IMR-90 (cell line): ENCODE results near the gene ZNF768.

Experiments used
- BHLHE40 ChIP-seq: fragments of 150-350 bp; IDR thresholded peaks from 2 replicates; pipeline ENCODE4 v1.6.1; 2016; ENCODE audit warnings: mild to moderate bottlenecking, low read depth, low read length
- CEBPB ChIP-seq: IDR thresholded peaks from 2 replicates; pipeline ENCODE4 v1.6.1; 2012; ENCODE audit warnings: low read depth, low read length, improper control_type of control experiment
- CHD1 ChIP-seq: IDR thresholded peaks from 2 replicates; pipeline ENCODE4 v1.6.1; 2012; ENCODE audit warnings: low read depth, low read length, improper control_type of control experiment
- ELK1 ChIP-seq: fragments of 150-350 bp; IDR thresholded peaks from 2 replicates; pipeline ENCODE4 v1.6.1; 2016; ENCODE audit warnings: low read depth, mild to moderate bottlenecking, low read length, moderate library complexity, borderline replicate concordance
- FOS ChIP-seq: fragments of 150-350 bp; IDR thresholded peaks from 2 replicates; pipeline ENCODE4 v1.6.1; 2016; ENCODE audit warnings: low read depth, low read length
- MAFK ChIP-seq: IDR thresholded peaks from 2 replicates; pipeline ENCODE4 v1.6.1; 2012; ENCODE audit warnings: low read depth, low read length, improper control_type of control experiment
- MAZ ChIP-seq: IDR thresholded peaks from 2 replicates; pipeline ENCODE4 v1.6.1; 2012; ENCODE audit warnings: low read depth, mild to moderate bottlenecking, low read length, improper control_type of control experiment, moderate library complexity, borderline replicate concordance
- POLR2A ChIP-seq: IDR thresholded peaks from 2 replicates; pipeline ENCODE4 v1.6.1; 2012; ENCODE audit warnings: mild to moderate bottlenecking, low read depth, low read length
- RAD21 ChIP-seq: IDR thresholded peaks from 2 replicates; pipeline ENCODE4 v1.6.1; 2012; ENCODE audit warnings: low read length, improper control_type of control experiment
- RCOR1 ChIP-seq: IDR thresholded peaks from 2 replicates; pipeline ENCODE4 v1.6.1; 2012; ENCODE audit warnings: mild to moderate bottlenecking, low read length, improper control_type of control experiment; ENCODE audit not compliant: insufficient replicate concordance
- TF ChIP-seq, protein P1 (sequence below): conservative IDR thresholded peaks from 2 replicates; pipeline ENCODE4 v1.5.1; 2012; ENCODE audit warnings: mild to moderate bottlenecking, low read depth, low read length, improper control_type of control experiment
- TF ChIP-seq, protein P2 (sequence below): fragments of 150-350 bp; IDR thresholded peaks from 2 replicates; pipeline ENCODE4 v1.6.1; 2017; ENCODE audit warnings: mild to moderate bottlenecking, antibody characterized with exemption, low read length, low read depth

- TF ChIP-seq, protein P1, sequence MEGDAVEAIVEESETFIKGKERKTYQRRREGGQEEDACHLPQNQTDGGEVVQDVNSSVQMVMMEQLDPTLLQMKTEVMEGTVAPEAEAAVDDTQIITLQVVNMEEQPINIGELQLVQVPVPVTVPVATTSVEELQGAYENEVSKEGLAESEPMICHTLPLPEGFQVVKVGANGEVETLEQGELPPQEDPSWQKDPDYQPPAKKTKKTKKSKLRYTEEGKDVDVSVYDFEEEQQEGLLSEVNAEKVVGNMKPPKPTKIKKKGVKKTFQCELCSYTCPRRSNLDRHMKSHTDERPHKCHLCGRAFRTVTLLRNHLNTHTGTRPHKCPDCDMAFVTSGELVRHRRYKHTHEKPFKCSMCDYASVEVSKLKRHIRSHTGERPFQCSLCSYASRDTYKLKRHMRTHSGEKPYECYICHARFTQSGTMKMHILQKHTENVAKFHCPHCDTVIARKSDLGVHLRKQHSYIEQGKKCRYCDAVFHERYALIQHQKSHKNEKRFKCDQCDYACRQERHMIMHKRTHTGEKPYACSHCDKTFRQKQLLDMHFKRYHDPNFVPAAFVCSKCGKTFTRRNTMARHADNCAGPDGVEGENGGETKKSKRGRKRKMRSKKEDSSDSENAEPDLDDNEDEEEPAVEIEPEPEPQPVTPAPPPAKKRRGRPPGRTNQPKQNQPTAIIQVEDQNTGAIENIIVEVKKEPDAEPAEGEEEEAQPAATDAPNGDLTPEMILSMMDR, result no peak
- TF ChIP-seq RCOR1 (no peak), POLR2A (no peak), MAFK (no peak), ELK1 (no peak), RAD21 (no peak), BHLHE40 (no peak), FOS (no peak), CHD1 (no peak), MAZ (no peak), CEBPB (no peak)
- TF ChIP-seq, protein P2, sequence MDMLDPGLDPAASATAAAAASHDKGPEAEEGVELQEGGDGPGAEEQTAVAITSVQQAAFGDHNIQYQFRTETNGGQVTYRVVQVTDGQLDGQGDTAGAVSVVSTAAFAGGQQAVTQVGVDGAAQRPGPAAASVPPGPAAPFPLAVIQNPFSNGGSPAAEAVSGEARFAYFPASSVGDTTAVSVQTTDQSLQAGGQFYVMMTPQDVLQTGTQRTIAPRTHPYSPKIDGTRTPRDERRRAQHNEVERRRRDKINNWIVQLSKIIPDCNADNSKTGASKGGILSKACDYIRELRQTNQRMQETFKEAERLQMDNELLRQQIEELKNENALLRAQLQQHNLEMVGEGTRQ, result no peak
Measured at GRCh38 chr16:30552956-30553355, 26.6 kb upstream of the ZNF768 start.
